ENCODE measurements around the gene ZFR2. TPM values are rescaled to one million over a fixed set of nuclear protein-coding genes. Genes with fewer than 3 reads are reported as not detected.

ZFR2 gene
- total RNA-seq, 1 donor from 2014 or later: not detected

GRCh38 chr19:3844596-3844995 is 24.2 kb downstream of the ZFR2 start:
- intact Hi-C loops (cut with DNase I): no loop called here
- ATAC-seq (ENCODE audit: poor library complexity) (no peak), DNase-seq (no peak)

- intact Hi-C loops (cut with DNase I): no loop called here
- no peak for DNase-seq
- ATAC-seq (ENCODE audit: poor library complexity): no peak
Measured at GRCh38 chr19:3842948-3843347, 25.9 kb downstream of the ZFR2 start.

- intact Hi-C loops (cut with DNase I): no loop called here
- ATAC-seq (ENCODE audit: poor library complexity) (no peak), DNase-seq (no peak)
Measured at GRCh38 chr19:3840804-3841203, 28.0 kb downstream of the ZFR2 start.

GRCh38 chr19:3839941-3840340 is 28.9 kb downstream of the ZFR2 start:
- no peak for ATAC-seq (ENCODE audit: poor library complexity)
- intact Hi-C loops (cut with DNase I): no loop called here
- no peak for DNase-seq

- no peak for ATAC-seq (ENCODE audit: poor library complexity)
- no peak for DNase-seq
- intact Hi-C loops (cut with DNase I): no loop called here
Measured at GRCh38 chr19:3838661-3839060, 30.2 kb downstream of the ZFR2 start.

- ATAC-seq (ENCODE audit: poor library complexity) (no peak), DNase-seq (no peak)
- intact Hi-C loops (cut with DNase I): no loop called here
Measured at GRCh38 chr19:3837922-3838321, 30.9 kb downstream of the ZFR2 start.

- intact Hi-C loops (cut with DNase I): no loop called here
- ATAC-seq (ENCODE audit: poor library complexity) (no peak), DNase-seq (no peak)
Measured at GRCh38 chr19:3837332-3837731, 31.5 kb downstream of the ZFR2 start.

GRCh38 chr19:3836887-3837286 is 32.0 kb downstream of the ZFR2 start:
- intact Hi-C loops (cut with DNase I): no loop called here

GRCh38 chr19:3835055-3835435 is 33.8 kb downstream of the ZFR2 start:
- intact Hi-C loops (cut with DNase I): no loop called here
- ATAC-seq (ENCODE audit: poor library complexity) (no peak), DNase-seq (no peak)

More at GRCh38 chr19:3836887-3837286, 32.0 kb downstream of the ZFR2 start:
- no peak for ATAC-seq (ENCODE audit: poor library complexity)
- DNase-seq: no peak

- DNase-seq: no peak
- intact Hi-C loops (cut with DNase I): no loop called here
- no peak for ATAC-seq (ENCODE audit: poor library complexity)
Measured at GRCh38 chr19:3834349-3835054, 34.3 kb downstream of the ZFR2 start.

GRCh38 chr19:3833578-3834348 is 35.1 kb downstream of the ZFR2 start:
- ATAC-seq (ENCODE audit: poor library complexity) (no peak), DNase-seq (no peak)
- intact Hi-C loops (cut with DNase I): no loop called here

GRCh38 chr19:3832001-3832400 is 36.8 kb downstream of the ZFR2 start:
- intact Hi-C loops (cut with DNase I): no loop called here
- ATAC-seq (ENCODE audit: poor library complexity) (no peak), DNase-seq (no peak)

- no peak for ATAC-seq (ENCODE audit: poor library complexity)
- DNase-seq: no peak
- intact Hi-C loops (cut with DNase I): no loop called here
Measured at GRCh38 chr19:3831601-3832000, 37.2 kb downstream of the ZFR2 start.

- ATAC-seq (ENCODE audit: poor library complexity) (no peak), DNase-seq (no peak)
- intact Hi-C loops (cut with DNase I): no loop called here
Measured at GRCh38 chr19:3830621-3831589, 37.9 kb downstream of the ZFR2 start.

- intact Hi-C loops (cut with DNase I): no loop called here
- ATAC-seq (ENCODE audit: poor library complexity) (no peak), DNase-seq (no peak)
Measured at GRCh38 chr19:3827306-3827705, 41.5 kb downstream of the ZFR2 start.

- DNase-seq (no peak), ATAC-seq (ENCODE audit: poor library complexity) (no peak)
- intact Hi-C loops (cut with DNase I): no loop called here
Measured at GRCh38 chr19:3826163-3826562, 42.7 kb downstream of the ZFR2 start.

GRCh38 chr19:3825286-3825956 is 43.4 kb downstream of the ZFR2 start:
- intact Hi-C loops (cut with DNase I): no loop called here
- ATAC-seq (ENCODE audit: poor library complexity) (no peak), DNase-seq (no peak)

- DNase-seq (no peak), ATAC-seq (ENCODE audit: poor library complexity) (no peak)
- intact Hi-C loops (cut with DNase I): no loop called here
Measured at GRCh38 chr19:3823350-3823713, 45.5 kb downstream of the ZFR2 start.
